ACC112 (cell line): Measurements from ENCODE around the gene FRAS1.
"Not testable (repeated sequence)": the region's sequence is repeated elsewhere in the genome, so short reads cannot be mapped to it uniquely, and the experiment has no call there.

Experiments used
- H2AFZ ChIP-seq: fragments of 200-600 bp; sonication (generic); one replicate; pipeline ENCODE4 v1.6.0; 2017; ENCODE audit warnings: antibody characterized with exemption, low read length; ENCODE audit not compliant: unreplicated experiment
- H3K27ac ChIP-seq: fragments of 200-600 bp; sonication (generic); 2 replicates; pipeline ENCODE4 v1.5.1; 2014; ENCODE audit warnings: low read depth, mild to moderate bottlenecking, antibody characterized with exemption, low read length, moderate library complexity
- H3K27me3 ChIP-seq: fragments of 200-600 bp; sonication (generic); 2 replicates; pipeline ENCODE4 v1.6.1; 2014; ENCODE audit warnings: mild to moderate bottlenecking, antibody characterized with exemption, low read length, moderate library complexity, mixed read lengths; ENCODE audit not compliant: insufficient read depth
- H3K36me3 ChIP-seq: fragments of 200-600 bp; sonication (generic); 2 replicates; pipeline ENCODE4 v1.6.1; 2016; ENCODE audit warnings: mild to moderate bottlenecking, antibody characterized with exemption, low read length, moderate library complexity, mixed read lengths; ENCODE audit not compliant: insufficient read depth
- H3K4me1 ChIP-seq: fragments of 200-600 bp; sonication (generic); one replicate; pipeline ENCODE4 v1.6.1; 2016; ENCODE audit warnings: low read length, mixed read lengths; ENCODE audit not compliant: insufficient read depth, unreplicated experiment, control insufficient read depth
- H3K4me3 ChIP-seq: fragments of 200-600 bp; sonication (generic); 2 replicates; pipeline ENCODE4 v1.5.1; 2014; ENCODE audit warnings: mild to moderate bottlenecking, low read depth, low read length
- H3K79me2 ChIP-seq: fragments of 200-600 bp; sonication (generic); one replicate; pipeline ENCODE4 v1.6.0; 2016; ENCODE audit warnings: low read length; ENCODE audit not compliant: control insufficient read depth, unreplicated experiment, insufficient read depth

FRAS1 gene

GRCh38 chr4:78288327-78288726 is 231.2 kb downstream of the FRAS1 start:
- Histone ChIP-seq H3K79me2 (no peaks in the 10 kb centered on the region), H3K36me3 (no peaks in the 10 kb centered on the region), H3K27me3 (0 out of 2 replicates have a peak, but pooled peaks cover 3% of the 10 kb centered on the region), H3K4me3 (no peak overlapping the region), H3K27ac (no peak overlapping the region), H2AFZ (no peak overlapping the region), H3K4me1 (peaks cover 3% of the 10 kb centered on the region)

GRCh38 chr4:78291277-78291676 is 234.2 kb downstream of the FRAS1 start:
- no peak overlapping the region for H2AFZ ChIP-seq
- no peak overlapping the region for H3K4me3 ChIP-seq
- no peak overlapping the region for H3K27ac ChIP-seq
- H3K79me2 ChIP-seq: no peaks in the 10 kb centered on the region
- H3K4me1 ChIP-seq: peaks cover 13% of the 10 kb centered on the region
- H3K27me3 ChIP-seq: no peaks in the 10 kb centered on the region
- H3K36me3 ChIP-seq: no peaks in the 10 kb centered on the region

GRCh38 chr4:78292341-78292740 is 235.2 kb downstream of the FRAS1 start:
- H3K27ac ChIP-seq: no peak overlapping the region
- H3K4me1 ChIP-seq: peaks cover 21% of the 10 kb centered on the region
- H2AFZ ChIP-seq: no peak overlapping the region
- H3K4me3 ChIP-seq: no peak overlapping the region
- no peaks in the 10 kb centered on the region for H3K27me3 ChIP-seq
- no peaks in the 10 kb centered on the region for H3K36me3 ChIP-seq
- no peaks in the 10 kb centered on the region for H3K79me2 ChIP-seq

DNA sequence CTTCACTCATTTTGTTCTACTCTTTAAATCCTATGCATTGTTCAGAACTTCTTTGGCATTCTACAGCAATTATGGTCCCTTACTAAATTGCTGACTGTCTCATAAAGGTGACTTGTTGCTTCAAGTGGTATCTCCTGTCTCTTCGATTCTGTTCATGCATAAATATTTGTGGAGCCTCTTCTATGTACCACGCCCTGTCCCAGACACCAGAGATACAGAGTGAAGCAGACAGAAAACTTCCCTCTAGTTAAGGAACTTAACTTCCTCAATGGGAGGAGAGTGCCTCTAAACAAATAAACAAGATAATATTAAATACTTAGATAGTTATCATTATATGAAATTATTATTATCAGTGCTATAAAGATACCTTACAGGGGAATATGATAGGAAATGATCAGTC is 235.7 kb downstream of the FRAS1 start:
- H2AFZ ChIP-seq: no peak overlapping the region

DNA sequence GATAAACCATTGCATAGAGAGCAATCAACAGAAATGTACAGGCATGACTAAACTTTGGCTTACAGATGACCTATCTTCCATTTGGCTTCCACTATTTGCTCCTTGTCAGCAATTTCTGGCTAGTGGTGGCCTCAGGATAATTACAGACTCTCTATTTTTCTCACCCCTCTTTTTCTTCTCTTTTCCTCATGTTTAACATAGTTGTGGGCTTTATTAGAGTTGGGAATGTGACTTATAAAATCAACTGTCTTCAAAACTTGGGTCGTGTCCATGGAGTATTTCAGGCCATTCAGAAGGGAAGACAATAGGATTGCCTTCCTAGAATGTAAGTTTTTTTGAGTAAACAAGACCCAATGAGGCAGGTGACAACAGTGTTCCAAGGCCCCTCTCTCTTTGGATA is 236.2 kb downstream of the FRAS1 start:
- Histone ChIP-seq H3K4me3 (0 out of 2 replicates have a peak overlapping the region, but pooled peaks have one; percentile 29), H3K4me1 (peaks cover 27% of the 10 kb centered on the region), H2AFZ (no peak overlapping the region), H3K27ac (peak overlapping the region; percentile 68), H3K79me2 (no peaks in the 10 kb centered on the region), H3K27me3 (no peaks in the 10 kb centered on the region), H3K36me3 (no peaks in the 10 kb centered on the region)

More for the DNA sequence above, 235.7 kb downstream of the FRAS1 start:
- H3K4me3 ChIP-seq: no peak overlapping the region
- no peaks in the 10 kb centered on the region for H3K27me3 ChIP-seq
- H3K79me2 ChIP-seq: no peaks in the 10 kb centered on the region
- no peaks in the 10 kb centered on the region for H3K36me3 ChIP-seq
- peaks cover 25% of the 10 kb centered on the region for H3K4me1 ChIP-seq
- no peak overlapping the region for H3K27ac ChIP-seq

GRCh38 chr4:78293821-78294301 is 236.7 kb downstream of the FRAS1 start:
- no peaks in the 10 kb centered on the region for H3K79me2 ChIP-seq
- peak overlapping the region; percentile 68 for H3K27ac ChIP-seq

GRCh38 chr4:78296261-78296660 is 239.1 kb downstream of the FRAS1 start:
- H3K27me3 ChIP-seq: no peaks in the 10 kb centered on the region
- H3K79me2 ChIP-seq: no peaks in the 10 kb centered on the region
- H3K36me3 ChIP-seq: no peaks in the 10 kb centered on the region
- no peak overlapping the region for H2AFZ ChIP-seq
- peaks cover 42% of the 10 kb centered on the region for H3K4me1 ChIP-seq
- no peak overlapping the region for H3K4me3 ChIP-seq
- no peak overlapping the region for H3K27ac ChIP-seq

More at GRCh38 chr4:78293821-78294301, 236.7 kb downstream of the FRAS1 start:
- H3K4me3 ChIP-seq: 0 out of 2 replicates have a peak overlapping the region, but pooled peaks have one; percentile 29
- H3K36me3 ChIP-seq: no peaks in the 10 kb centered on the region
- H3K27me3 ChIP-seq: no peaks in the 10 kb centered on the region
- peaks cover 32% of the 10 kb centered on the region for H3K4me1 ChIP-seq
- no peak overlapping the region for H2AFZ ChIP-seq

- Histone ChIP-seq H3K79me2 (no peaks in the 10 kb centered on the region), H3K36me3 (no peaks in the 10 kb centered on the region), H3K4me1 (peaks cover 42% of the 10 kb centered on the region), H3K27ac (no peak overlapping the region; the same call in 1 of the 2 replicates), H3K4me3 (peak overlapping the region; percentile 35), H3K27me3 (no peaks in the 10 kb centered on the region), H2AFZ (peak overlapping the region; percentile 34)
Observed at GRCh38 chr4:78297116-78297800, 240.1 kb downstream of the FRAS1 start.

DNA sequence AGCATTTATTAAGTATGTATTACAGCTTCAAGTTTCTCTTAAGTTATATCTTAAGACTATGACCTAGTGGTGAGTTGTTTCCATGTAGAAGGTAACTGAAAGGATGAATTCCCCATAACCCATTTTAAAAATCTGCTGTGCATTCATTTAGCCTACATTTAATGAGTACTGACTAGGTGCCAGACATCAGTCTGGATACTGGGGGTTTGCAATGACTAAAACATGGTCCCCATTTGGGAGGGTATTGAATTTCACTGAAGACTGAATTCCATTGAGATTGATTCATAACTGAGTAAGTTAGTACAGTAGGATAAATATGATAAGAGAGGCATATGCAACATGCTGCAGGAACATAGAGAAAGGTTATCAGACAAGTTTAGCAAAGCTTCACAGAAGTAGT is 241.5 kb downstream of the FRAS1 start:
- no peaks in the 10 kb centered on the region for H3K36me3 ChIP-seq
- no peaks in the 10 kb centered on the region for H3K27me3 ChIP-seq

GRCh38 chr4:78299565-78299972 is 242.4 kb downstream of the FRAS1 start:
- no peaks in the 10 kb centered on the region for H3K27me3 ChIP-seq
- no peaks in the 10 kb centered on the region for H3K79me2 ChIP-seq
- H2AFZ ChIP-seq: no peak overlapping the region
- H3K36me3 ChIP-seq: no peaks in the 10 kb centered on the region
- no peak overlapping the region for H3K27ac ChIP-seq
- no peak overlapping the region for H3K4me3 ChIP-seq
- H3K4me1 ChIP-seq: peaks cover 29% of the 10 kb centered on the region

More for the DNA sequence above, 241.5 kb downstream of the FRAS1 start:
- Histone ChIP-seq H3K79me2 (no peaks in the 10 kb centered on the region), H3K27ac (no peak overlapping the region), H2AFZ (no peak overlapping the region), H3K4me1 (peaks cover 36% of the 10 kb centered on the region), H3K4me3 (no peak overlapping the region)

DNA sequence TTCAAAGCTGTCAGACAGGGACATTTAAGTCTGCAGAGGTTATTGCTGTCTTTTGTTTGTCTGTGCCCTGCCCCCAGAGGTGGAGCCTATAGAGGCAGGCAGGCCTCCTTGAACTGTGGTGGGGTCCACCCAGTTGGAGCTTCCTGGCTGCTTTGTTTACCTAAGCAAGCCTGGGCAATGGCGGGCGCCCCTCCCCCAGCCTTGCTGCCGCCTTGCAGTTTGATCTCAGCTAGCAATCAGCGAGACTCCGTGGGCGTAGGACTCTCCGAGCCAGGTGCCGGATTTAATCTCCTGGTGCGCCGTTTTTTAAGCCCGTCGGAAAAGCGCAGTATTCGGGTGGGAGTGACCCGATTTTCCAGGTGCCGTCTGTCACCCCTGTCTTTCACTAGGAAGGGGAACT is 250.1 kb downstream of the FRAS1 start:
- H3K27ac ChIP-seq, H3K27me3 ChIP-seq, H3K79me2 ChIP-seq, H3K4me1 ChIP-seq, H2AFZ ChIP-seq, H3K36me3 ChIP-seq, H3K4me3 ChIP-seq: not testable (repeated sequence)
